GM21360 (cell line): ENCODE results near the gene DUSP22.

Experiments
- ATAC-seq: cut with Tn5 transposase; IDR thresholded peaks from one replicate; pipeline ENCODE4 v1.9.1; 2021; ENCODE audit warnings: mild to moderate bottlenecking, moderate library complexity; ENCODE audit not compliant: unreplicated experiment

DUSP22 gene

DNA sequence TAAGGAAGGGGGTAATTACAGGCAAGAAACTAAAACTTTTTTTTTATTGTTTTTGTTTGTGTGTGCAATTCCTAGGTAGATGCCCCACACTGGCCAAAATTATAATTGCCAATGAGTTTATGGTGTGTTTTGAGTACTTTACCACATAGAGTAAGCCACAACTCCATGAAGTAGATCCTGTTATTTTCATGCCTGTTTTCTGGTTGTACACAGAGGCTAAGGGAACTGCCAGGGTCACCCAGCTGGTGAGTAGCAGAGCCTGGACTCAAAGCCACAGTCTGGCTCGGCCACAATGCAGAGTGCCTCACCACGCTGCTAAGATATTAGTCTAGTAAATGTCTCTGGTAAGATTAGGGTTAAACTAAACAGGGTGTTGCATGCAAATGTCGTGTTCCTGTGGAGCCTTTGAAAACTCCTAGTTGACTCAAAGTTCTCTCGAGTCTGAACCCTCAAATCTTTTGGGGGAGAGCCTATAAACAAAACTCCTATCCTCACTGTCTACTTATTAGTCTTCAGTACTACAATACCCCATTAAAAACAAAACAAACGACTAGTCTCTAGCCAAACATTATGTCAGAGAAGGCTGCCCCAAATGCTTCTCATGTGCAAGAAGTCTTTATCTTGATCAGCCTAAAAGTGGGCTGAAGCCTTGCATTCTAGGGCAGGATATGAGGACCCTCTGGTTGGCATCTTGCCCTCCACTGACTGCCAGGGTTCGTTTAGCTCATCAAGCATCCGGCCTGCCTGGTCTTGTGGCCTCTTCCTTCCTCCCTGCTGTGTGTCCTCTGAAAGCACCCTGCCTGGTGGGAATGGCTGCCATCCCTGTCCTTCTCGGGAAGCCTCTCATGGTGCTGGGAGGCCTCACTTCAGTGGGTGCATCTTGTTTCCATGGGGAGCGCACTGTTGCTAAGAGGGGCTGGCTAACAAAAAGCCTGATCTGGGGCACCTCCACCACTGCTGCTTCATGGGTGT, 4.2 kb downstream of the DUSP22 start:
- no peak for ATAC-seq

DNA sequence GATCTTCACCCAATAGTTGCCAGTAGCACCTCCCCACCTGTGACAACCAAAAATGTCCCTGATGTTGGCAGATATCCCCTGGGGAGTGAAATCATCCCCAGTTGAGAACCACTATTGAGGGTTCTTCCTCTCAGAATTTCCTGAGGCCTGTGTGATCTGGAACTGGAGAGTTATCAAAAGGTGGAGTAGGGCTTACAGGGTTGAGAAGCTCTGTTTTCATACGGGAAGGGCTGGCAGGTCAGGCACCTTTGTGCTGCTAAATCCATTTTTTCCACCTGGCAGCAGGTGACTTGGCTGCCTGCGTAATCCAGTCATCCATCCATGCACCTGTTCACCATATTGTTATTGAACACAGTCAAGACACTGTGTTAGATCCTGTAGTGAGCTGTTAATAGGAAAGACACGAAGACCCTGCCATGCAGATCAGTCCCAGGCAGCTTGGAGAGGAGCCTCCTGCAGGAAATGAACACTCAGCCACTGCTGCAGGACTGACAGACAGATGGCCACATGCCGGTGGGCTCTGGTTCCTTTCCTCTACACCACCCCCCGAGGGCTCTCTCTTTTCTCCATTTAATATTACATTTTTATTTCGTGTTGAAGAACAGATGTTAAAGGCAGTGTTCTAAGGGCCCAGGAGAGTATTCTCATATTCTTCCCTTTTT, 5.4 kb downstream of the DUSP22 start:
- no peak for ATAC-seq

DNA sequence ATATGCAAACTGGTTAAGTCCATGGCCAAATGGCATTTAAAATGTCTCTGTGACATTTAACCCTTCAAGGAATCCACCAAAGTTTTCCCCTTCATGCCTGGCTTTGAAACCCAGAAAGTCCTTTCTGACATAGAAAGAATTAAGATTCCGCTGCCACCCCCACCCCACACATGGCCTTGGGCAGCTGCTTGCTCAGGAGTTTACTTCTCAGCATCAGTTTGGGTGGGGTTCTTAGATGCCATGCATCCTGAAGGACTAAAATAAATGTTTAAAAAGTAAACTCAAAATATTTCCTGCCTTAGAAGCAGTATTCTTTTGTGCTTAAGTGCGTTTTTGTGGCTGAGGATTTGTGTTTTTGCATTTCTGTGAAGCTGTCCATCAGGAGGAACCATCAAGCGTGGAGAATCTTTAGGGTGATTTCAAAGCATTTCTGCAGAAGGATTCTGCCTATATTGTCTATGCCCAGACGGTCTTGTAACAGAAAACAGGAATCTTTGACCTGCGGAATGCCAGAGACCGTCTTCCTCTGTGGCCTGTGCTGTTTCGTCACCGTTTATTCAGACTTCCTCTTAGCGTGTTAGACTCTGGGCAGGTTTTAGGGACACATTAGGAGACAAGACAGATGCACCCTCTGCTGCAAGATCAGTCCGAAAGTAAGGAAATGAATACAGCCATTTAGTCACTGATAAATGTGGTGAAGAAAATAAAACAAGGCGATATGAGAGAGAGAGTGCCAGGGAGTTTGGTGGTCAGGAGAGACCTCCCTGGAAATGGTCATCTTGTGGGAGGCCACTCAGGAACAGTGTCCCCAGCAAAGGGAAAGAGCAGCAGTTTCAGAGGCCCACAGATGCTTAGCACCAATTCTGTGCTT, 6.2 kb downstream of the DUSP22 start:
- peak; percentile 31 for ATAC-seq

DNA sequence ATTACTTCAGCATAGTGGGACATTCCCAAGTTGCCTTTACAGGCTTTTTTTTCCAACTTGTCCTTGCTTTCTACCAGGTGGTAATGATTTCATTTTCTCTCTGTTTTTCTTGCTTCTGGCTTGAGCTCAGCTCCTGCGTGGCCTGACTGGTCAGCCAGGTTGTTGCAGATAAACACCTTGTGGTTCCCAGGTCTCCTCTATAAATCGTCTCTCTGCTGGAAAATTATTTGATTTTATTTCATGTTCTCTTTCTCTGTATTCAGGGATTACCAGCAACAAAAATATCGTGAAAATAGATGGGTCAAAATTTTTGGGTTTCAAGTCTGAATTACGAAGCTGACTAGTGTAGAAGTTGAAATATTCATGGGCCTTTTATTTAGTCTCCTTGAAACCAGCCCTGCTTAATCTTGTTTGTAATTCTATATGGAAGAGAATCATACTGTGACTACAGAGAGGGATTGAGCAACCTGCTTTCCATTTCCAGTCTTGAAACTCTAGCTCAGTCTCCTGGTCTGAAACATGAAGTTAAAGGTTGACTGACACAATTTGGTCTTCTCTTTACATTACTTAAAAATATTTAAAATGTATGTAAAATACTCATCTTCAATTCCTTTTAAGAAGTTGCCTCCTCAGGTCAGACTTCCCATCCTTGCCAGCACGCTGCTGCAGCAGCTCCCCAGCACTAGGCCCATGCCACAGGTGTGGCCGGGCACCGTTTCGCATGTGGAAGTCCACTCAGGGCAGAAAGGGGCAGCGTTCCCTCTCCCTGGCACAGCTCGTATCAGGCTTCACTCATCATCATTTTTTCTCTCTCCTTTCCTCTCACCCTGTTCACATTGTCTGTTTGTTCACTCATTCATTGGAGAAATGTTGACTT, 7.1 kb downstream of the DUSP22 start:
- ATAC-seq = no peak

DNA sequence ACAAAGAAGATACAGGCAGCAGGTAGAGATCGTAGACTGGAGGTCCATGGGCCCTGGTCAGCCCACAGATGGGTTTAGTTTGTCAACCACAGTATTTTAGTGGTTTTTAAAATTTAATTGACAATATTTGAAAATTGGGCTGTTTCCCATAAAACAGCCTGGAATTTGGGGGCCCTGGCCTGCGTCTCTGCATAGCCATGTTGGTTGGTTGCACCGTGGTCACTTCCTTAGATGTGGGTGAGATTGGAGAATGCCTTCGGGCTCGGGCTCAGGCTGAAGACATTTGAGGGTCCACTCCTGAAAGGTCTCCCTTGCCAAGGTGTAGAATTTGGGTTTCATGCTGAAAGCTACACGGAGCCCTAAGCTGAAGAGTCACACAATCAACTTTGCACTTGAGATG, 7.7 kb downstream of the DUSP22 start:
- ATAC-seq = no peak

DNA sequence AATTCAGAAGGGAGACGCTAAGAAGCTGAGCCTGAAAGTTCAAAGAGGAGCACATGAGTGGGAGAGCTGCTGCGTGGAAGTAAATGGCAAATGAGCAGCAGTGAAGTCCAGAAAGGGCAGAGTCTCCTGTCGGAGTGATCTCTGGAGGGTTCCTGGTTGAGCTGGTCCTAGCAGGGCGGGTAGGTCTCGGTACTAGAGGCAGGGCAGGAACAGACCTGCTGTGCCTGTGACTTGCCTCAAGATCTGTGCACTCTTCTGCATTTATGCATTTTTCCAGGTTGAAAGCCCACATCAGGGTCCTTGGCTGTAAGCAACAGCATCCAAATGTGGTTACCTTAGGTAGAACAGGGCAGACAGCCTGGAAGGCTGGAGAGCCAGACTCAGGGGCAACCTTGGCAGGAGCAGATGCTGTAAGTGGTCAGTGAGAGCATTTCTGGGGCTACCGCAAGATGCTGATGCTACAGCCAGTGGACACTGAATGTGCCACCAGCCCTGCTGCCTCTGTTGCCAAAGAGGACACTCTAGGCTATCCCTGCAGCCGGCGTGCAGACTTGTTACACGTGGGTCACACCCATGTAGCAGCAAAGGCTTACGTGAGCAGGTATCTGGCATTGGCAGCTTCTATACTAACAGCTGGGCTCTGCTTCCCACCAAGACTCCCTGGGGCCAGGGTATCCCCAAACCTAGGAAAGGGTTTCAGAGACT, 8.4 kb downstream of the DUSP22 start:
- no peak for ATAC-seq

DNA sequence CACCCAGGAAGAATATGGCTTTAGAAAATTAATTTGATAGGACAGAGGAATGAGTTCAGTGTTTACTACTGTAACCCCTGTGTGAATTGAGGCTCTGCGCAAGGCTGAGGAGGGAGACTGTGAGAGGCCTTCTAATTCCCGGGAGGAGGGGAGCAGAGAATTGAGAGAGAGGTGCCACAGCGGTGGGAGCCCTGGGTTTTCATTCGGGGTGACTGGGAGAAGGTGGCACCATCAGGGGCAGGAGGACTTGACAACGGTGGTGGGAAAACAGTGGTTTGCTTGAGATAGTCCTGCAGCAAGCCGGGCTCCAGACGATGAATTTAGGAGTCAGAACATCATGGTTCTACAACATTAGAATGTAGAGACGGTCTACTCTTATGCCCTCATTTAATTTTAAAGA, 9.2 kb downstream of the DUSP22 start:
- ATAC-seq = no peak

DNA sequence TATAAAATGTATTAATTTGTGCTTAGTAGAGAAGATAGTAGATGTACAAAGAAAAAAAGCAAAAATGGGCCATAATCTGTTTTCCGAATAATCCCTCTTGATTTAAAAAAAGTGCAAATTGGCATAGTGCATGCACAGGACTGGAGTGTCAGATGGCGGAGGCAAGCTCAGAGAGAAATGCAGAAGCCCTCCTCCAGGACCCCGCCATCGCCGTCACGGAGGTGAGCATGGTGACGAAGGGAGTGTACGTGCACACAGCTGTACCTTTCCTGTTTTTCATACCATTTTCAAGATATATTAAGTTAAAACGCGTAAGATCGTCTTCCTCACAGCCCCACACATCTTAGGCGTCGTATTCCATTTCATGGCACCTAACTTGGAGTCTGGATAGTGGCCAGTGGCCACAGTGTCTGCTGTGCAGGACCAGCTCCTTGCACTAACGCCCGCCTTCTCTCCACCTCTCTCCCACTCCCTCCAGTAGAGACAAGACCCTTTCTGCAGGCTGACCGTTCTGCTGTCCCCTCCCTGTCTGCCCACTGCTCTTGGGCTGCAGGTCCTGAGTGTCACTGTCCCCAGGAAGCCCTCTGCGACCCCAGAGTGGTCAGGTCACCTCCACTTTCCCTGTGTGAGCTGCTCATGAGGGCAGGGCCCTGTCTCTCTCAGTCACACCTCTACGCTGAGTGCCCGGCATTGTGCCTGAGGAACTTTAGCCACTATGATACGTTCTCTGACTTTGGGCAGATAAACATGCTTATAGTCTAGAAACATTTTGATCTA, 9.8 kb downstream of the DUSP22 start:
- ATAC-seq = no peak

DNA sequence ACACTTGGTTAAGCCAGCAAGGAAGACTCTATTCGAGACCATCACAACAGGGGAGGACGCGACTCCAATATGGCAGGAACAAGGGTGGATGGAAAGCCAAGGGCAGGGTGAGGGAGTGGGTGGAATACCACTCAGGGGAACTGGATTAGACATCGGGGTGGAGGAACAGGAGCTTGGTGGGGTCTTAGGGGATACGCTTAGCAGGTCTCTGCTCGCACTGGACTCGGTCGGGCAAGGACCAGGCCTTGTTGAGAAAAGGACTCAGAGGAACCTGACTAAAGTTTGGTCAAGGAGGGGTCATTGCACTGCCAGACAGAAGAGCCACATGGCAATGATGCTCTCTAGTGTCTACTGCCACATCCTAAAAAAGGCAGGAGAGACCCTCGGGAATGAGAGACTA, 10.5 kb downstream of the DUSP22 start:
- ATAC-seq = no peak

DNA sequence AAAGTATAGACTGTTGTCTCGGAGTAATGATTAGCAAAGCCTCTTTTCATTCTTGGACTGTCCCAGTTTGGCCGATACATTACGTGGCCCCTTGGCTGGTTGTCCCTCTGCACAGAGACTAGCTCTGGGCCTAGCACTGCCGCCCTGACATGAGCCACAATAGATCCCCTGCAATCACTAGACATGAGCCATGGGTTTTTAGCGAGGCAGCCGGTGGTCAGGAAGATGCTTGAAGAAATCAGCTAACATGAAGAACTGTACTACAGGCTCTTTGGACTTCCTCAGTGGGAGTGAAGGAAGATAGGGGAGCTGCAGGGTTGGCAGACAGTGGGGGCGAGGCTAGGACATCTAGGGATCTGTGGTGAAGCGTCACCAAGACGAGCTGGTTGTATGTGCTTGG, 11.0 kb downstream of the DUSP22 start:
- ATAC-seq = no peak

DNA sequence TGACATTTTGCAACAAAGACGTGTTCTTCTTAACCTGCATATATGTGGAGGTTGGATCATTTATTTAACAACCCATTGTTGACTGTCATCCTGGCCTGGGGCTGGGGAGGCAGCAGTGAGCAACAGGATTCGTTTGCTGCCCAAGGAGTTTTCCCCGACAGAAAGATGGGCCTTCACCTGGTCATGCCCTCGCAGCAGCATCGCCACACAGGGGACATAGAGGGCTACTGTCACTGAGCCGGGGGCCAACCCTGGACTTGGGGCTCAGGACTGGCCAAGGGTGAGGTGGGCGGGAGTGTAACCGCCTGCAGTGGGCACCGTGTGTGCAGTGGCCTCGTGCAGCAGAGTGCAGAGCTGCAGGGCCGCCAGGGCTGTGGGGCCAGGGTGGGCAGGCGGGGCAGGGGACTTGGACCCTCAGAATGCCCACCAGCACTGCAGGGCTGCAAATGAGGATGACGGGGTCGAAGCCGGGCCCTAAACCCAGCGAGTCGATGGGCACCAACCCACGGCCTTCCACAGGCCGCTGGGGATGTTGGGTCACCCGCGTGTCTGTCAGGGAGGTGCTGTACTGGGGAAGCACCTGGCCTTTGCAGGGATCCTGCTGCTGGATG, 11.8 kb downstream of the DUSP22 start:
- ATAC-seq = no peak

DNA sequence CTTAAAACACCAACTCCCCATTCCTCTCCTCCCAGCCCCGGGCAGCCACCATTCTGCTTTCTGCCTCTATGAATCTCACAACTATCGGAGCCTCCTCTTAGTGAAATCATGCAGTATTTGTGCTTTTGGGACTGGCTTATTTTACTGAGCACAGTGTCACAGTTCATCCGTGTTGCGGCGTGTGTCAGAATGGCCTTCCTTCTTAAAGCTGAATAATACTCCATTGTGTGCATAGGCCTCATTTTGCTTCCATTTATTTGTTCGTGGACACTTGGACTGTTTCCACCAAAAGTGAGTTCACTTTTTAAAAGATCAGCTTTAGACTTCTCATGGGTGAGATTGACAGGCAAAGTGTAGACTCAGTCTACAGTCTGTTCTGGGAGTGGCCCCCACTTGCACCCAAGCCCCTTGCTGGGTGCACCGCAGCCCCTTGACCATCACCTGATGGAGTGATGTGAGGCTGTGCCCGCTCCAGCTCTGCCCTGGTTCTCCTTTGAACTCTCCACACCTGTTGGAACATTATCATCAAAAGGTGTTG, 12.6 kb downstream of the DUSP22 start:
- ATAC-seq = no peak

DNA sequence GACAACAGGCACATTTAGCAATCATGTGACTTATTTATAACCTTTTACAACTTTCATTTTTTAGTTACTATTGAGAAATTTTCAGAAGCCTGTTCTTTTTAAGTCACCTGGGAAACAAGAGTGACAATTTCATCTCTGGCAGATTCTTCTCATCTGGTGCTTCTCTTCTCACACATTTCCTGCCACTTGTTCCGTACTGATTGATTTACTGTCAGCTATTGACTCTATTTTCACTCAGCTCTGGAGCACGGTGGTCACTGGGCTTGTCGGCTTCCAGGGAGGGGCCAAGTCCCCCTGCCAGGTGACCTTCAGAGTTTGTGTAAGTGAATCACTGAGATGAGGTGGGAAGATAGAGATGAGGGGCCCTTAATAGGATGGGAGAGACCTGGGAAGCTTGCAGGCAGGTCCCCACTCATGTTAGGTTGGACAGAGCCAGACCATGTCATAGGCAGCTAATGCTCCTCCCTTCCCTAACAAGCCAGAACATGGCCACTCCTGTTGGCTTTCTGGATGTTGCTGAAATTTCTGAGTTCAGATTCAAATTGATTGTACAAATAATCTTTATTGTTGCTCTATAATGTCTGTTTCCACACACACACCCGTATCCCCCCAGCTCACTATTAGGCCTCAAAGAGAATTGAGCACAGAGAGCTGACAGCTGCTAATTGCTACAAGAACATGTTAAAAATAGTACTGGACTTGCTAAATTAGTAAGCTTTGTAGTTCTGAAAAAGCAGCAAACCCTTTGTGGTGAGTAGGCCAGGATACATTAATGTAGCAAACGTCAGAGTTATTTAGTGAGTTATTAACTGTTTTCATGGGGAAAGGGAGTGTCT, 13.3 kb downstream of the DUSP22 start:
- ATAC-seq = peak; percentile 75

DNA sequence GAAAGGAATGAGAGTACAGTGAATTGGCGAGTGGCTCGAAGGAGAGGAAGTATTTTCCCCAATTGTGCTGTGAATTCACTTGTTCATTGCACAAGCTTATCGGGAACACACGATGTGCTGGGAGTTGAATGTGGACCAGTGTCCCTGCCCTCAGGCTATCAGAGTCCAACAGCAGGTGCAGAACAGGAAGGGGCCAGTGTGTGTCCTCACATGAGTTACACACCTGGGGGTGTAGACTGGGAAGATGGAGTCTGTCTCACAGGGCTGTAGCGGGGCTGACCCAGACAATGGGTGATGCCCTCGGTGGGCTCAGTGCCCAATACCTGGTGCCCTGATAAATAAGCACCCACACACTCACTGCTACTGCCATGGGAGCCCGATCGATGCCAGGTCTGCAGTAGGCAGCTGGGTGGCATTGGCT, 14.4 kb downstream of the DUSP22 start:
- no peak for ATAC-seq

DNA sequence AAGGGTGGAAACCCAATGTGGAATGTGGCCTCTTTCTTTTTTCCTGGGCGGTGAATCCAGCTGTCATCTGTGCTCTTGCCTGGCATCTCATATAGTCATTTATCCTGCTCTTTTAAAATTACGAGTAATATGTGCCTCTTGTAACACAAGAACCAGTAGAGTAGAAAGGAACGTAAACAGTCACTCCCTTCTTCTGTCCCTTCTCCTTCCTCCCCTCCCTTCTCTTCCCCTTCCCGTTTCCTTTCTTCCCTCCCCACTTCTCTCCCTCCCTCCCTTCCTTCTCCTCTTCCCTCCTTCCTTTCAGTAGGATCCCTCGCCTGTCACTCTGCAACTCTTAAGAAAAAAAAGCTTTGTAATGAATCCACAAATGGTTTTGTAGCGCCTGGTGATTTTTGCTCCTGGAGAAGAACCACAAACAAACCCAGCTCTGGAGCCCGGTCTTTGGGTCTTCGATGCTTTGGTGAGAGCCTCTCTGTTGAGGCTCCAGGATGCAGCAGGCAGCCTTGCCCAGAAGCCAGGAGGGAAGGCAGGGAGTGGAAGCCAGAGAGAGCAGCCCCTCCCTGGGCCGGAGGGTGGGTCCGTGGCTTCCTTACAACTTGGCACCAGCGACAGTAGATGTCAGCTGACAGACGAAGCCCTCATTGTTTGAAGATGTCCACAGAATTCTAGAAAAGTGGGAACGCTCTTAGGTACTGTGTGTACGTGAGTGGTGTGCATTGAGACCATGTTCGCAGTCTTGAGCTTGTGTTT, 15.0 kb downstream of the DUSP22 start:
- no peak for ATAC-seq

DNA sequence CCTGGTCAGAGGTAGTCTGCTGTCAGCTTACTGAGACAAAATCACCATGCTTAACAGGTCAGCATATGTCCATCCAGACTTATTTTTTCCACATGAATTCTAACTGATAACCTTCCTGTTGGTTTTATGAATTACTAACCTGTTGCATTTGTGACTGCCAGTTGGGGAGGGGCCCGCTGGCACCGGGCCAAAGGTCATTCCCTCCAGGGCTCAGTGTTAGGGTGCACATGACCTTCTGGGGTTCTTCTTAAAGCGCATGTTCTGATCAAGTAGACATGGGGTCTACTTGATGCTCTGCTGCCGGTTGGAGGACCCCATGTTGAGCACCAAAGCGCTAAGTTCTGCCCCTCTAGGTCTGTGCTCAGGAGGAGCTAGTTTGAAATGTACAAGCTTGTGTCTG, 15.6 kb downstream of the DUSP22 start:
- no peak for ATAC-seq

DNA sequence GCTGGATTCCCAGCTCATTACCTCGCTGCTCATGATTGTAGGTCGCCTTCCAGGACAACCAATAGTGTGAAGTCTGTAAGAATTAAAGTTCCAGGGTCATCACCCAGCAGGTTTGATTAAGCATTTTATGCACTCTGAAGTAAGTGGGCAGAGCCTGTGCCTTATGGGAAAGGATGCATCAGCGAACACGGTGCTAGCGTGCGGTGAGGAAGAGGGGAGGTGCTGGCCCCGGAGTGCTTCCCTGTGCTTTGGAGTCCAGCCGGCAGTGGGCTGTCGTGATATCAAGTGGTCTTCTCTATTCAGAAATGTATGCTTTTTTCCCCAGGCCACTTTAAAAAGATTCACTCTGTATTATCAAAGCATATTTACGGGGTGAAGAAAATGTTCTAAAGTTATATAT, 16.0 kb downstream of the DUSP22 start:
- ATAC-seq = no peak
